ENCODE data around the gene C11orf52. TPM values are rescaled to one million over a fixed set of nuclear protein-coding genes. Genes with fewer than 3 reads are reported as not detected.

Gene C11orf52
- total RNA-seq, 4 donors from 2014 or later: 6.2 to 16.1 (median 12.4) TPM

- H3K4me3 ChIP-seq (ENCODE audit: low read depth, poor library complexity, severe bottlenecking): no peak overlapping the region
- no peak for TF ChIP-seq CTCF (IDR thresholded peaks at IDR 0.05)
- no peak for TF ChIP-seq POLR2A (IDR thresholded peaks at IDR 0.05)
- DNase-seq (ENCODE audit: low spot score in 2 of 2): no peak
- intact Hi-C loops (cut with DNase I; ENCODE audit: low total_unique reads): no loop called here
- 68 to 72% methylated on average over 2 of the region's 2 CpGs for WGBS, 2 donors
Measured at GRCh38 chr11:111974446-111974845, 55.7 kb downstream of the C11orf52 start.

- 52 to 60% methylated on average over 2 of the region's 2 CpGs for whole genome bisulfite sequencing, 2 donors
- TF ChIP-seq POLR2A (IDR thresholded peaks at IDR 0.05) (no peak), CTCF (IDR thresholded peaks at IDR 0.05) (no peak)
- no peak for DNase-seq (ENCODE audit: low spot score in 2 of 2)
- H3K4me3 ChIP-seq (ENCODE audit: low read depth, poor library complexity, severe bottlenecking): no peak overlapping the region
- intact Hi-C loops (cut with DNase I; ENCODE audit: low total_unique reads): no loop called here
Measured at GRCh38 chr11:111975076-111975806, 56.5 kb downstream of the C11orf52 start.

- TF ChIP-seq POLR2A (IDR thresholded peaks at IDR 0.05) (no peak), CTCF (IDR thresholded peaks at IDR 0.05) (no peak)
- intact Hi-C loops (cut with DNase I; ENCODE audit: low total_unique reads): no loop called here
- no peak overlapping the region for H3K4me3 ChIP-seq (ENCODE audit: low read depth, poor library complexity, severe bottlenecking)
- 45 to 48% methylated on average over 7 of the region's 7 CpGs for WGBS, 2 donors
- DNase-seq (ENCODE audit: low spot score in 2 of 2): no peak
Measured at GRCh38 chr11:111976119-111976766, 57.5 kb downstream of the C11orf52 start.

Other genes with a start within 250 kb of the C11orf52 start
- 10 to 100 TPM; 18.7 to 22.4 (median 20.7) TPM for gene PPP2R1B, start 152.5 kb upstream of the C11orf52 start, total RNA-seq
- gene ALG9, start 47.3 kb upstream of the C11orf52 start, total RNA-seq: 10 to 100 TPM; 24.4 to 38.1 (median 29.0) TPM
- 1 to 10 TPM; 2.9 to 6.2 (median 4.1) TPM for gene FDXACB1, start 39.7 kb upstream of the C11orf52 start, total RNA-seq
- 10 to 100 TPM; 26.2 to 45.2 (median 29.1) TPM for gene CFAP68, start 39.4 kb upstream of the C11orf52 start, total RNA-seq
- gene CRYAB, start 7.1 kb upstream of the C11orf52 start, total RNA-seq: 100 to 1,000 TPM; 130 to 209 (median 200) TPM
- 1 to 10 TPM in 3 of 4 donors, not detected in 1; 1.2 to 6.7 (median 1.5) TPM for gene HSPB2, start 6.2 kb upstream of the C11orf52 start, total RNA-seq
- gene DIXDC1, start 18.4 kb downstream of the C11orf52 start, total RNA-seq: 10 to 100 TPM; 13.6 to 21.5 (median 20.3) TPM
- 10 to 100 TPM; 18.1 to 32.1 (median 23.8) TPM for gene DLAT, start 106.5 kb downstream of the C11orf52 start, total RNA-seq
- gene PIH1D2, start 155.1 kb downstream of the C11orf52 start, total RNA-seq: 1 to 10 TPM in 2 of 4 donors, under 1 TPM in 2; 0.38 to 2.4 (median 0.90) TPM
- gene NKAPD1, start 155.4 kb downstream of the C11orf52 start, total RNA-seq: 10 to 100 TPM in 3 of 4 donors, 1 to 10 TPM in 1; 8.5 to 15.6 (median 12.3) TPM
- 10 to 100 TPM; 12.4 to 49.0 (median 29.9) TPM for gene TIMM8B, start 167.8 kb downstream of the C11orf52 start, total RNA-seq
- gene SDHD, start 168.0 kb downstream of the C11orf52 start, total RNA-seq: 100 to 1,000 TPM in 2 of 4 donors, 10 to 100 TPM in 2; 60.9 to 142 (median 98.9) TPM
- 100 to 1,000 TPM; 231 to 331 (median 297) TPM for gene IL18, start 245.2 kb downstream of the C11orf52 start, total RNA-seq
- gene TEX12, start 248.5 kb downstream of the C11orf52 start, total RNA-seq: under 1 TPM in 2 of 4 donors, not detected in 2; 0.22 to 0.75 TPM

All from lower leg skin (tissue), 4 donors.